Measurements from ENCODE around the gene KCNE2.

GRCh38 chr21:34340061-34340460 is 23.7 kb upstream of the KCNE2 start:
- TF ChIP-seq CTCF (conservative IDR thresholded peaks at IDR 0.05) (no peak), ZFX (IDR thresholded peaks at IDR 0.05) (no peak)
